Uterus (tissue), 2 donors: ENCODE data around the gene KIAA0825.

Source experiments
- CTCF ChIP-seq, 4 experiments: fragments of 200-600 bp in 2 of 4; fragments of 450-650 bp in 2 of 4; sonication (generic) in 2 of 4; IDR thresholded peaks; one replicate each; pipeline ENCODE4 v1.5.1; 2016 to 2019; ENCODE audit warnings: antibody characterized with exemption in 4 of 4, mild to moderate bottlenecking in 2 of 4, moderate library complexity in 1 of 4
- POLR2A ChIP-seq, 2 donors: fragments of 450-650 bp; IDR thresholded peaks; one replicate each; pipeline ENCODE4 v1.6.1; 2016; ENCODE audit warnings: antibody characterized with exemption in 2 of 2, mild to moderate bottlenecking in 1 of 2, moderate library complexity in 1 of 2

- TF ChIP-seq CTCF (IDR thresholded peaks at IDR 0.05) (no peak), POLR2A (IDR thresholded peaks at IDR 0.05) (no peak)
Measured at GRCh38 chr5:94248175-94248875, 370.1 kb downstream of the KIAA0825 start.
